ENCODE measurements around the gene CNOT2.
"Not testable (repeated sequence)": the region's sequence is repeated elsewhere in the genome, so short reads cannot be mapped to it uniquely, and the experiment has no call there.

CNOT2 gene

DNA sequence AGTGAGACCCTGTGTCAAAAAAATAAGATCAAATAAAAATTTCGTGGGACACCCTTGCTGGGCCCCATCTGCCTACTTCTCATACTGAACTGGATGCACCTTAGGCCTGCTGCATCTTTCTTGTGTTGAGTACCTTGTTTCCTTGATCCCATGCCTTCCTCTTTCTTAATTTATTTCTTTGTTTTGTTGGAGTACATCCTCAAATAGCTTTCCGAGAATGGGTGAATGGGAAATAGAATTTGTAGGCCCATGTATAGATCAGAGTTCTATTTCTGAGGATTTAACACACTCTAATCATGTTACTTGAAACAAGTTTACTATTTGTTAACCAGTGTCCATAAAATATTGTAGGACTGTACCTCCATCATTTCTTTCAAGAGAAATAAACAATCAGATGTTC, 146.4 kb downstream of the CNOT2 start:
- Histone ChIP-seq H3K4me3 (ENCODE audit: extremely low read depth, insufficient read depth, low read length, poor library complexity, severe bottlenecking) (no peak overlapping the region), H3K9me3 (ENCODE audit: control insufficient read depth, low read length) (no peaks in the 10 kb centered on the region), H3K36me3 (ENCODE audit: control insufficient read depth, insufficient read depth, low read length) (no peaks in the 10 kb centered on the region), H3K27ac (ENCODE audit: low read depth, low read length, severe bottlenecking) (no peak overlapping the region), H3K4me1 (ENCODE audit: control insufficient read depth, insufficient read depth, low read length, poor library complexity, severe bottlenecking) (peaks cover 7% of the 10 kb centered on the region)
- WGBS, 2 experiments (ENCODE audit: insufficient coverage in 2 of 2): 71 to 85% methylated on average over 1 of the region's 2 CpGs

DNA sequence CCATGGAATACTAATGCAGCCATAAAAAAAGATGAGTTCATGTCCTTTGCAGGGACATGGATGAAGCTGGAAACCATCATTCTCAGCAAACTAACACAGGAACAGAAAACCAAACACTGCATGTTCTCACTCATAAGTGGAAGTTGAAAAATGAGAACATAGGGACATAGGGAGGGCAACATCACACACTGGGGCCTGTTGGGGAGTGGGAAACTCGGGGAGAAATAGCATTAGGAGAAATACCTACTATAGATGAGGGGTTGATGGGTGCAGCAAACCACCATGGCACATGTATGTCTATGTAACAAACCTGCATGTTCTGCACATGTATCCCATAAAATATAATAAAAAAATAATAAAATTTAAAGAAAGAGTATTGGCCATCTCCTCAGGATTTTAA, 149.4 kb downstream of the CNOT2 start:
- WGBS, 2 experiments (ENCODE audit: insufficient coverage in 2 of 2): no CpG with 5 or more reads among the region's 1 CpG
- H3K4me3 ChIP-seq (ENCODE audit: extremely low read depth, insufficient read depth, low read length, poor library complexity, severe bottlenecking); H3K27ac ChIP-seq (ENCODE audit: low read depth, low read length, severe bottlenecking); H3K36me3 ChIP-seq (ENCODE audit: control insufficient read depth, insufficient read depth, low read length); H3K4me1 ChIP-seq (ENCODE audit: control insufficient read depth, insufficient read depth, low read length, poor library complexity, severe bottlenecking); H3K9me3 ChIP-seq (ENCODE audit: control insufficient read depth, low read length): not testable (repeated sequence)

DNA sequence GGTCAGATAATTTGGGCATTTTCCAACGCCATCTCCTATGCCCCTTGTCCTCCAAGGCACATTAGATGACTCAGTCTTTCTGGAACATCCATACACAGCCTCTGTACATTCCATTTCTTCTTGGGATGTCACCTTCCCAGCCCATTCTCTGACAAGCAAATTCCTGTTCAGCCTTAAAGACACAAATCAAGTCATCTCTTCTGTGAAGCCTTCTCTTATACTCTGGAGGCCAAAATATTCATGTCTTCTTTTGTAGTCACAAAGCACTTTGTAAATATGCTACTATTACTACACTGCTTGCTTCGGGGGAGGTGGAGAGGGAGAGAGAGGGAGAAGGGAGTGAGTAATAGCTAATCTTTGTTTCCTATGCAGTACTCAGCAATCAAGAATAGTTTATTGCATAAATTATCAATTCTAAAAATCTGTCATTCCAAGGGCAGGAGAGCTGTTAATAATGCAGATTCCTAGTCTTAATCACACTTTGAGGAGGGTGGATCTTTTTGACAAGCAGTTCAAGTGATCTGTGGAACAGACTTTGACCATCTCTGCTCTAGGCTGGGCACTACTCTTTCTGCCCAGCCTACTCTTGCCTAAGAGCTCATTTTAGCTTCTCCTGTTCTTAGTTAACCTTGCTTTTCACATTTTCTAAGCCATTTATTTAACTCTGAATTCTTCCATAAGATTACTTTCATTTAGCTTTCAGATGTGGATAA, 150.7 kb downstream of the CNOT2 start:
- no peak overlapping the region for H3K4me3 ChIP-seq (ENCODE audit: extremely low read depth, insufficient read depth, low read length, poor library complexity, severe bottlenecking)

DNA sequence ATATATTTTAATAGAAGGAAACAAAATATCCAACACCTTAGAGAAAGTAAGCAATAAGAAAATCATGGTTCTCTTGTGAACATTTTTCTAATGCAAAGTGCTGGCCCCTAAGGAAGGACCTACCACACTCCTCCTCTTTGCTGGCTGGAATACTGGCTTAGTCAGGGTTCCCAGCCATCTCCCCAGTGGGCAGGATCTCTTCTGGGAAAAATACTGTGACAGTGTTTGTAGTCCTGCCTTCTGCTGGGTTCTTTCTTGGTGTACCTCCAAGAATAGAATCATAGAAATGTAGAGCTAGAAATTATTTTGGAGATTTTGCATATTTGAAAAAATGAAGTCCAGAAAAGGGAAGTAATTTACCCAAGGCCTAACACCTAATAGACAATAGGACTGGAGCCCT, 154.8 kb downstream of the CNOT2 start:
- Histone ChIP-seq H3K27ac (ENCODE audit: low read depth, low read length, severe bottlenecking) (no peak overlapping the region), H3K36me3 (ENCODE audit: control insufficient read depth, insufficient read depth, low read length) (peaks cover 24% of the 10 kb centered on the region), H3K4me1 (ENCODE audit: control insufficient read depth, insufficient read depth, low read length, poor library complexity, severe bottlenecking) (peaks cover 7% of the 10 kb centered on the region), H3K4me3 (ENCODE audit: extremely low read depth, insufficient read depth, low read length, poor library complexity, severe bottlenecking) (no peak overlapping the region), H3K9me3 (ENCODE audit: control insufficient read depth, low read length) (no peaks in the 10 kb centered on the region)

More for the DNA sequence above, 150.7 kb downstream of the CNOT2 start:
- Histone ChIP-seq H3K4me1 (ENCODE audit: control insufficient read depth, insufficient read depth, low read length, poor library complexity, severe bottlenecking) (peaks cover 7% of the 10 kb centered on the region), H3K27ac (ENCODE audit: low read depth, low read length, severe bottlenecking) (no peak overlapping the region), H3K36me3 (ENCODE audit: control insufficient read depth, insufficient read depth, low read length) (no peaks in the 10 kb centered on the region), H3K9me3 (ENCODE audit: control insufficient read depth, low read length) (no peaks in the 10 kb centered on the region)
- WGBS, 2 experiments (ENCODE audit: insufficient coverage in 2 of 2): 67 to 89% methylated on average over 1 of the region's 2 CpGs

DNA sequence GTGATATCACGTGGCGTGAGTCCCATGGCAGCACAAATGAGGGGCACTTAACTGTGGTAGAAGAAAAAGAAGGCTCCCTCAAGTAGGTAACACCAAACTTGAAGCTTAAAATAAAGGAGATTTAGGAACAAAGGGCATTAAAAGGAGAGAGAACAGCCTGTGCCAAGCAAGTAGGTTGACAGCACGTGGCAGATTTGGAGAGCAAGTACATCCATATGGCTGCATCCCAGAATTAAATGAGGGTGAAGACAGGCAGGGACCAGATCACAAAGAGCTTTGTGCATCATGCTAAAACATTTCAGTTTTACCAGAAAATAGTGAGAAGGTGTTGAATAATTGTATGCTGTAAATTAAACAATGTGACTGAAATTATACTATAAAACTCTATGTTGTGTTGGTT, 155.6 kb downstream of the CNOT2 start:
- Histone ChIP-seq H3K9me3 (ENCODE audit: control insufficient read depth, low read length) (no peaks in the 10 kb centered on the region), H3K4me3 (ENCODE audit: extremely low read depth, insufficient read depth, low read length, poor library complexity, severe bottlenecking) (no peak overlapping the region), H3K4me1 (ENCODE audit: control insufficient read depth, insufficient read depth, low read length, poor library complexity, severe bottlenecking) (peaks cover 6% of the 10 kb centered on the region), H3K36me3 (ENCODE audit: control insufficient read depth, insufficient read depth, low read length) (peaks cover 24% of the 10 kb centered on the region), H3K27ac (ENCODE audit: low read depth, low read length, severe bottlenecking) (no peak overlapping the region)
- 88 to 100% methylated on average over 1 of the region's 3 CpGs for WGBS, 2 experiments (ENCODE audit: insufficient coverage in 2 of 2)

DNA sequence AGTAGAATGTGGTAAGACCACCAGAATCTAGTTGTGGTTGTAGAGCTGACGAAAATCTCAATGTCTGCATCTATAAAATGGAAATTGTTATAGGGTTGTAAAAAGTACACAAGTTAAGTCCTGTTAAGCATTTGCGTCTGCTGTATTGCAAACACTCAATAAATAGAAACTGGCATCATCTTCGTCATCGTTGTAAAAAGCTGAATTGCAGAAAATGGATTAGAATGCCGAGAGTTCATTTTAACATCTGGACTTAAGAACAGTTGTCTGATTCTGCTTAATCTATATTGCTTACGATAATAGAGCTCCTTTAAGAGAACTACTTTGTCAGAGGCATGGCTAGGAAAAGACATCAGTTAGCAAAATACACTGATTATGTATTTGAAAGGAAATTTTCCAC, 156.1 kb downstream of the CNOT2 start:
- peaks cover 1% of the 10 kb centered on the region for H3K4me1 ChIP-seq (ENCODE audit: control insufficient read depth, insufficient read depth, low read length, poor library complexity, severe bottlenecking)
- H3K9me3 ChIP-seq (ENCODE audit: control insufficient read depth, low read length): no peaks in the 10 kb centered on the region
- peaks cover 24% of the 10 kb centered on the region for H3K36me3 ChIP-seq (ENCODE audit: control insufficient read depth, insufficient read depth, low read length)
- whole genome bisulfite sequencing, 2 experiments (ENCODE audit: insufficient coverage in 2 of 2): 98 to 100% methylated on average over 1 to 5 of the region's 6 CpGs
- H3K4me3 ChIP-seq (ENCODE audit: extremely low read depth, insufficient read depth, low read length, poor library complexity, severe bottlenecking): no peak overlapping the region
- no peak overlapping the region for H3K27ac ChIP-seq (ENCODE audit: low read depth, low read length, severe bottlenecking)

DNA sequence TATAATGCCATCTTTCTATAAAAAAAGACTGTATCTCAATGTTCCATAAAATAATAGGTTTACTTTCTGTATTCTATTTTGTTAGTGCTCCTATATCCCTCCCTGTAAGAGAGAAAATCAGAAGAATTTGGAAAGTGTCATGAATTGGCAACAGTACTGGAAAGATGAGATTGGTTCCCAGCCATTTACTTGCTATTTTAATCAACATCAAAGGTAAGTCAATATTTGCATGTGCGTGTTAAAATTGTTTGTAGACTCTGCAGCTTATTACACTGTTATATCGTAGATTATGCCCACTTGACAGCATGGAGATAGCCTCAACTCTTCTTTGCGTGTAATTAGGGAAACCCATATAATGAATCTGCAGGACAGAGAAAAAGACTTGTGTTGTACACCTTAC, 156.9 kb downstream of the CNOT2 start:
- Histone ChIP-seq H3K4me3 (ENCODE audit: extremely low read depth, insufficient read depth, low read length, poor library complexity, severe bottlenecking) (no peak overlapping the region), H3K27ac (ENCODE audit: low read depth, low read length, severe bottlenecking) (no peak overlapping the region), H3K4me1 (ENCODE audit: control insufficient read depth, insufficient read depth, low read length, poor library complexity, severe bottlenecking) (no peaks in the 10 kb centered on the region), H3K36me3 (ENCODE audit: control insufficient read depth, insufficient read depth, low read length) (peaks cover 24% of the 10 kb centered on the region), H3K9me3 (ENCODE audit: control insufficient read depth, low read length) (no peaks in the 10 kb centered on the region)
- no CpG with 5 or more reads among the region's 3 CpGs for WGBS, 2 experiments (ENCODE audit: insufficient coverage in 2 of 2)

DNA sequence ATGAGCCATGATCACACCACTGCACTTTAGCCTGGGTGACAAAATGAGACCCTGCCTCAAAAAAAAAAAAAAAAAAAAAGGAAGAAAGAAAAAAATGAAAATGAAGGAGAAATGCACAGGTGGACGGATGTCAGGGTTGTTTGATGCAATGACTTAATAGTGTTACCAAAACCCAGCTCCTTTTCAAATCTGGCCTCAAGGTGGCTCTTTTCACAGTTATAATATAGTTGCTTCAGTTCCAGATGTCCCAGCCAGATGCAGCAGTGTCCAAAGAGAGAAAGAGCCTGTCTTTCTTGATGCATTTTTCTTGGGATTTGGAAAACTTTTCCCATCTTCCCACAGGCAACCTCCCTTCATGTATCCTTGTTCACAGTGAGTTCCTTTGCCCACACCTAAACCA, 159.4 kb downstream of the CNOT2 start:
- Histone ChIP-seq H3K27ac (ENCODE audit: low read depth, low read length, severe bottlenecking) (no peak overlapping the region), H3K4me3 (ENCODE audit: extremely low read depth, insufficient read depth, low read length, poor library complexity, severe bottlenecking) (no peak overlapping the region), H3K9me3 (ENCODE audit: control insufficient read depth, low read length) (no peaks in the 10 kb centered on the region), H3K4me1 (ENCODE audit: control insufficient read depth, insufficient read depth, low read length, poor library complexity, severe bottlenecking) (no peaks in the 10 kb centered on the region), H3K36me3 (ENCODE audit: control insufficient read depth, insufficient read depth, low read length) (peaks cover 24% of the 10 kb centered on the region)
- no CpG with 5 or more reads among the region's 1 CpG for WGBS, 2 experiments (ENCODE audit: insufficient coverage in 2 of 2)

DNA sequence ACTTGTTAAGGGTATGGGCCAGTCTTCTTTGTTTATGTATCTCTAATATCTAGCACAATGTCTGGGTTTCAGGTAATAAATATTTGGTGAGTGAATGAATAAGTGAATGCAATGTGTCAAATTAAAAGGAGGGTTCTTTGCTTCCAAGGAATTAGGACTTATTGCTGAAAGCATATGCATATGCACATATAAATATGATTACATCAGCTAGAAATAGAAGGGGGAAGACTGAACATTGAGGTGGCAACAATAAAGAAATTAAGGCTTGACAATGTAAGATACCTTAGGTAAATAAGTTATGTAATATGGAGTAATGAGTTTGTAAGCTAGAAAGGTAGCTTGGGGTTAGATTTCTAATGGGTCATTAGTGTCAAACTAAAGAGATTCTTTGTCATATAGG, 160.6 kb downstream of the CNOT2 start:
- H3K9me3 ChIP-seq (ENCODE audit: control insufficient read depth, low read length): no peaks in the 10 kb centered on the region

More for the DNA sequence above, 160.6 kb downstream of the CNOT2 start:
- peaks cover 24% of the 10 kb centered on the region for H3K36me3 ChIP-seq (ENCODE audit: control insufficient read depth, insufficient read depth, low read length)
- H3K4me1 ChIP-seq (ENCODE audit: control insufficient read depth, insufficient read depth, low read length, poor library complexity, severe bottlenecking): no peaks in the 10 kb centered on the region
- no peak overlapping the region for H3K4me3 ChIP-seq (ENCODE audit: extremely low read depth, insufficient read depth, low read length, poor library complexity, severe bottlenecking)
- H3K27ac ChIP-seq (ENCODE audit: low read depth, low read length, severe bottlenecking): no peak overlapping the region

Data from mesodermal cell (in vitro differentiated cells).